Stimulated activated CD4-positive, alpha-beta T cell treated with anti-CD3 and anti-CD28 coated beads, Interleukin-4, amount 100 ng/mL, for 1 hour (primary cell): ENCODE results near the gene TTC33.
A peak's percentile ranks its signal among the peaks of the same experiment; 100 is the strongest.
"Not testable (repeated sequence)": the region's sequence is repeated elsewhere in the genome, so short reads cannot be mapped to it uniquely, and the experiment has no call there.

Experiments
- DNase-seq: peaks from one replicate; pipeline ENCODE4 v3.0.0-alpha.2; 2020

TTC33 gene

DNA sequence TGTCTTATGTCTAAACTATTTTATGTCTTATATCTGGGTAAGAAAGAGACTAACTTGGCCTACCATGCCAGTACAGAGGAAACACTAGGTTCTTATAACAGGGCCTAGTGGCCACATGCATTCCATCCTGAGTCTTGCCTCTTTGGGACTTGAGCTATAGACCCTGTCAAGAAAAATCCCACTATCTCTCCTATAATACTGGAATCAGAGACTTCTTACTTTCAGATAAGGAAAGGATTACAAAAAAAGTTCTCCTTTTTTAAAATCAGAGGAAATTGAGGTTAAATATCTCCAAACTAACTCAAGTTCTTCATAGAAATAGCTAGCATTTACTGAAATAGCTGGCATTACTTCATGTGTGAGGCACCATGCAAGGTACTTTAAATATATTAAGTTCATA, 41.8 kb downstream of the TTC33 start:
- no peak for DNase-seq

- DNase-seq, result not testable (repeated sequence)
Observed at GRCh38 chr5:40710575-40710974, 45.2 kb downstream of the TTC33 start.

DNA sequence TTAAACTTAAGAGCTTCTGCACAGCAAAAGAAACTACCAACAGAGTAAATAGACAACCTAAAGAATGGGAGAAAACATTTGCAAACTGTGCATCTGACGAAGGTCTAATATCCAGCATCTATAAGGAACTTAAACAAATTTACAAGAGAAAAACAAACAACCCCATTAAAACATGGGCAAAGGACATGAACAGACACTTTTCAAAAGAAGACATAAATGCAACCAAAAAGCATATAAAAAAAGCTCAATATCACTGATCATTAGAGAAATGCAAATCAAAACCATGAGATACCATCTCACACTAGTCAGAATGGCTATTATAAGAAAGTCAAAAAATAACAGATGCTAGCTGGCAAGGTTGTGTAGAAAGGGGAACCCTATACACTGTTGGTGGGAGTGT, 50.3 kb downstream of the TTC33 start:
- not testable (repeated sequence) for DNase-seq

- not testable (repeated sequence) for DNase-seq
Observed at GRCh38 chr5:40702027-40702426, 53.7 kb downstream of the TTC33 start.

- DNase-seq, result no peak
Observed at GRCh38 chr5:40700116-40700782, 55.5 kb downstream of the TTC33 start.

DNA sequence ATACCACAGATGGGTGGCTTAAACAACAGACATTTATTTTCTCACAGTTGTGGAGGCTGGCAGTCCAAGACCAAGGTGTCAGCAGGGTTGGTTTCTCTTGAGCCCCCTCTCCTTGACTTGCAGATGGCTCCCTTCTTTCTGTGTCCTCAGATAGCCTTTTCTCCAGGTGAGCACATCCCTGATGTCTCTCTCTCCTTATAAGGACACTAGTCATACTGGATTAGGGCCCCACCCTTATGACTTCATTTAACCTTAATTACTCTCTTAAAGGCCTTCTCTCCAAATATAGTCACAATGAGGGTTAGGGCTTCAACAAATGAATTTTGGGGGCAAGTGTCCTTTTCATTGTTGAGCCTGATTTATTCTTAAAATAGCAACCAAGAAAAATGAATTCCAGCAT, 61.3 kb downstream of the TTC33 start:
- no peak for DNase-seq

DNA sequence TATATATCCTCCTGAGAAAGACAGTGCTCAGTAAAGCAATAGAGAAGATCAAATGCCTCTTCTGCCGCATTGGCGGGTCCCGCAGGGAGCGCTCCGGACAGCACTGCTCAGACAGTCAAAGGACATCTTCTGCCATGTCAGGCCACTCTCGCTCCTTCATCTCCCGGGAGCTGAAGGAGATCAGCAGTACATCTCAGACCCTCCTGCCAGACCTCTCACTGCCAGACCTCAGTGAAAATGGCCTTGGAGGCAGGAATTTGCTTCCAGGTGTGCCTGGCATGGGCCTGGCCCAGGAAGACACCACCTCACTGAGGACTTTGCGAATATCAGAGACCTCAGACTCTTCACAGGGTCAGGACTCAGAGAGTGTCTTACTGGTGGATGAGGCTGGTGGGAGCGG, 63.9 kb downstream of the TTC33 start:
- no peak for DNase-seq

DNA sequence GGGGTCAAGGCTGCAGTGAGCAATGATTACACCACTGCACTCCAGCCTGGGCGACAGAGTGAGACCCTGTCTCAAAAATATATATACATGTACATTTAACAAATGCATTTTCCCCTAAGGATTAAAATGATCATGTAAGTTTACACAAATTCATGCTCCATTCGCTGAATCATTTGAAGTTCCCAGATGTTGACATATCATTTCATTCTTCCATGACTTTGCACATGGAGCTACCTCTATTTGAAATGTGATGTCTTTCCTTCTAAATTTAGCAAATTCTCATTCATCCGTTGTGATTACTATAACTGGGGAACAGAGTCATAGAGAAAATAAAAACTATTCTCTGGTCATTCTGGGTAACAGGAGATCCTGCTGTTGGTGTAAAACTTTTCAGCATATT, 65.5 kb downstream of the TTC33 start:
- no peak for DNase-seq

DNA sequence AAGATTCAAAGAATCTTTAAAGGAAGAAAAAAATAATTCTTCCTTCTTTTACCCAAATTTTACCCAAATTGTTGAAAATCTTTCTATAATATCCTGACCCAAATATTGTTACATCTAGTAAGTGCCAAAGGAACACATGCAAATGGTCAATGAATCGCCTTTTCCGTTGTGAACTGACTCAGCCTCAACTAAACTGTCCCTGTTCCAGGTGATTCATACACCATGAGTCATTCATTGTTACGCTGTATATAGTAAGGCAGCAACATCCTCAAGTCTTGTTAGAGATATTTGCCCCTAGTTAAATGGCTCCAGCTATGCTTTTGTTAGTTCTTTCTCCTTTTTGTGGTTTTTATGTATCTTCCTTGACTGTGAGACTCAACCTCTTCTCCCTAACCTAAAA, 66.3 kb downstream of the TTC33 start:
- no peak for DNase-seq

GRCh38 chr5:40688996-40689395, 66.8 kb downstream of the TTC33 start:
- DNase-seq, result no peak

DNA sequence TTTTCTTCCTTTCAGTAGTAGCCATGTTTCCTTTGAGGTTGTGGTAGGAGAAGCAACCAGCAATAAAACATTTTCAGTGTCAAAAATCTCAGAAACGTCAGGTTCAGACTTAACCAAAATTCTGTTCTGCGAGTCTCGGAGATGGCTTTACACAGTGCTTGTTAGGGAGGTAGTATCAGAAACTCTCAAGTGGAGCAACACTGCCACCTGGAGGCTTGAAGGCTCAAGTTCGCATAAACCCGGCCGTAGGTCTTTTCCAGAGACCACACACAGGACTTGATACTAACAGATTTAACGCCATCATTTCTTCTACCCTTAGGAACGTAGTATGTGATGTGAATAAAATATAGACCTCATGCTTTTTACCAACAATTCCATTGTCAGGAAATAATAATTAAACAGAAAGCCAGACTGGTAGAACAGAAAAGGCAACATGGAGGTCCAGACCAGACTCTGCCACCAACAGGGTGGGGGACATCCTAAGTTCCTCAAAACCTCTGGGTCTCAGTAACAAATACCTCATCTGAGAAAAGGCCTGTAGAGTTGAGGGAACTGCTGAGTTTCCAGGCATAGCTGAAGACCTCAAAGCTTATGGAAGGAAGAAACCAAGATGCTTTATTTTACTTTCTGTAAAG, 67.5 kb downstream of the TTC33 start:
- DNase-seq, result peak; percentile 79

GRCh38 chr5:40687321-40687720, 68.4 kb downstream of the TTC33 start:
- DNase-seq, result no peak

GRCh38 chr5:40685976-40686486, 69.7 kb downstream of the TTC33 start:
- no peak for DNase-seq

- DNase-seq, result no peak
Observed at GRCh38 chr5:40685193-40685592, 70.6 kb downstream of the TTC33 start.

- no peak for DNase-seq
Observed at GRCh38 chr5:40683305-40683704, 72.5 kb downstream of the TTC33 start.

GRCh38 chr5:40682154-40683017, 73.4 kb downstream of the TTC33 start:
- DNase-seq, result no peak

GRCh38 chr5:40681363-40682153, 74.2 kb downstream of the TTC33 start:
- peak; percentile 45 for DNase-seq

DNA sequence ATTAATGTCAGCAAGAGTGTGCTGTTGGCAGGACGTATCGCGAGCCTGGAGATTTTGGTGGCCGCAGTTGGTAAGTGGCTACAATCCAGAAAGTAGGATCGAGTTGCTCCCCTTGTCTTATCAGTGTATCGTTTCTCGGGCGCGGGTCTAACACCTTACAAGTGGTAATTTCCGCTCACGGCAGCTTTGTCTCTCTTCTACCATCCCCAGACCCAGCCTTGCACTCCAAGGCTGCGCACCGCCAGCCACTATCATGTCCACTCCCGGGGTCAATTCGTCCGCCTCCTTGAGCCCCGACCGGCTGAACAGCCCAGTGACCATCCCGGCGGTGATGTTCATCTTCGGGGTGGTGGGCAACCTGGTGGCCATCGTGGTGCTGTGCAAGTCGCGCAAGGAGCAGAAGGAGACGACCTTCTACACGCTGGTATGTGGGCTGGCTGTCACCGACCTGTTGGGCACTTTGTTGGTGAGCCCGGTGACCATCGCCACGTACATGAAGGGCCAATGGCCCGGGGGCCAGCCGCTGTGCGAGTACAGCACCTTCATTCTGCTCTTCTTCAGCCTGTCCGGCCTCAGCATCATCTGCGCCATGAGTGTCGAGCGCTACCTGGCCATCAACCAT, 74.9 kb downstream of the TTC33 start:
- peak; percentile 49 for DNase-seq

- DNase-seq, result peak; percentile 38
Observed at GRCh38 chr5:40679913-40680681, 75.7 kb downstream of the TTC33 start, which contains the start of gene PTGER4. Gene PTGER4 (plus strand): TSS chr5:40679915. CDS start chr5:40680994, 1,079 bp downstream.

- peak; percentile 92 for DNase-seq
Observed at GRCh38 chr5:40679148-40679912, 76.4 kb downstream of the TTC33 start.
